ENCODE measurements around the gene MINPP1. TPM values are rescaled to one million over a fixed set of nuclear protein-coding genes. Genes with fewer than 3 reads are reported as not detected.

The MINPP1 gene
- total and polyA plus RNA-seq, 5 donors = 6.0 to 8.1 (median 6.8) TPM

DNA sequence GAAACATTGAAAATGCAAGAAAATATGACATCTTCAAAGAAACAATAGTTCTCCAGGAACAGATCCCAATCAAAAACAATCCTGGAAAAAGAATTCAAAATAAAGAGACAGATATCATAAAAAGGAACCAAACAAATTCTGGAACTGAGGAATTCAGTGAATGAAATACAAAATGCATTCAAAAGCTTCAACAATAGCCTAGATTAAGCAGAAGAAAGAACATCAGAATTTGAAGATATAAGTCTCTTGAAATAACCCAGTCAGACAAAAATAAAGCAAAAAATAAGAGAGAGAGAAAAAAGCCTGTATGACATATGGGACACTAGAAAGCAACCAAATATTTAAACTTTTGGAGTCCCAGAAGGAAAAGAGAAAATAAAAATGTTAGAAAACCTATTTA is 60.3 kb downstream of the MINPP1 start:
- intact Hi-C loops (cut with DNase I) = no loop called here
- ATAC-seq = no peak

DNA sequence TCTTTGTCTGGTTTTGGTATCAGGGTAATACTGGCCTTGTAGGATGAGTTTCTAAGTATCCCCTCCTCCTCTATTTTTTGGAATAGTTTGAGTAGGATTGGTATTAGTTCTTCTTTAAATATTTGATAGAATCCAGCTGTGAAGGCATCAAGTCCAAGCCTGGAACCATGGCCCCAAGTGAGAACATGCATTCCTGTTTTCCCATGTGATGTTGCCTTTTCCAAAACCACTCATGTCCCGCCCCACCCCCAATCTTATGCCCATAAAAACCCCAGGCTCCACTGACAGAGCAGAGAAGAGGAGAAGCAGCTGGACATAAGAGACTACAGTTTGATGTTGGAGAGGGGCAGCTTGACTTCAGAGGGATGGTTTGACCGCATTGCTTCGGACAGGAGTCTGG is 71.2 kb downstream of the MINPP1 start:
- WGBS = 84% methylated on average over 3 of the region's 3 CpGs
- Histone ChIP-seq H3K9me3 (ENCODE audit: control insufficient read depth, low read length) (no peaks in the 10 kb centered on the region), H3K4me3 (ENCODE audit: low read length) (no peak overlapping the region), H3K27ac (ENCODE audit: low read length) (no peak overlapping the region), H3K27me3 (ENCODE audit: control insufficient read depth, insufficient read depth) (no peaks in the 10 kb centered on the region), H3K4me1 (ENCODE audit: control insufficient read depth, insufficient read depth, low read length) (no peaks in the 10 kb centered on the region)
- DNase-seq (no peak), ATAC-seq (no peak)
- intact Hi-C loops (cut with DNase I) = no loop called here

More for the DNA sequence above, 60.3 kb downstream of the MINPP1 start:
- no peaks in the 10 kb centered on the region for H3K4me1 ChIP-seq (ENCODE audit: control insufficient read depth, insufficient read depth, low read length)
- H3K4me3 ChIP-seq (ENCODE audit: low read length) = no peak overlapping the region
- H3K27ac ChIP-seq (ENCODE audit: low read length) = no peak overlapping the region
- no peaks in the 10 kb centered on the region for H3K9me3 ChIP-seq (ENCODE audit: control insufficient read depth, low read length)
- no peaks in the 10 kb centered on the region for H3K27me3 ChIP-seq (ENCODE audit: control insufficient read depth, insufficient read depth)
- DNase-seq = no peak

DNA sequence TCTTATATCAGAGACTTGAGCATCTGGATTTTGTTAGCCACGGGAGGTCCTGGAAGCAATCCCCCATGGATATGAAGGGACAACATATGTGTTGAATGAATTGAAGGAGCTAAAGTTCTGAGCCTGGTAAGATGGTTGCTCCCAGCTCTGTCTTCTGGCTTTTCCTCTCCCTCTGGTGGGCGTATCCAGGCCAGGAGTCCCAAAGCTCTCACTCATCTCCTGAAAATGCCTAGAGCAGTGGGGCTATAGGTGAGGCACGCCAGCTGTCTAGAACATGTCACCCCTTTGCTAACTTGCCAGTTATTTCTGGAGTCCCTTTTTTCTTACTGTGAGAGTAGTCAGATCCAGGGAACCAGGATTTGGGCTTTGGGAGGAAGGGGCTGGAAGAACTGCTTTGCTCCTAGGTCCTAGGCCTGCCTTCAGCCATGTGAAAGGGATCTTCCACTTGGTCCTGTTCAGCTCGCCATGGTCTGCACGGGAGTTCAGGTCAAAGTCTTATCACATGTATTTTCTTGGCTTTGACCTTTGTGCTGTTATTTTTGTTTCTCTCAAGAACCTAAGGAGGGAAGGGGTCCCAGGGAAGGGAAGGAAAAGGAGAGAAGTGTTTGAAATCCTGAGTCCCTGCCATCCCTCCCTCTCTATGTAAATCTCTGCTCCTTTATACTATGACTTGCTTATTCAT is 73.6 kb downstream of the MINPP1 start:
- no peak overlapping the region for H3K27ac ChIP-seq (ENCODE audit: low read length)
- 68% methylated on average over 5 of the region's 5 CpGs for WGBS
- no peak overlapping the region for H3K4me3 ChIP-seq (ENCODE audit: low read length)
- no peaks in the 10 kb centered on the region for H3K4me1 ChIP-seq (ENCODE audit: control insufficient read depth, insufficient read depth, low read length)
- no peak for ATAC-seq
- H3K27me3 ChIP-seq (ENCODE audit: control insufficient read depth, insufficient read depth) = no peaks in the 10 kb centered on the region
- DNase-seq = no peak
- intact Hi-C loops (cut with DNase I) = no loop called here
- H3K9me3 ChIP-seq (ENCODE audit: control insufficient read depth, low read length) = no peaks in the 10 kb centered on the region

- intact Hi-C loops (cut with DNase I) = no loop called here
- 37% methylated on average over 11 of the region's 11 CpGs for WGBS
- no peaks in the 10 kb centered on the region for H3K9me3 ChIP-seq (ENCODE audit: control insufficient read depth, low read length)
- no peaks in the 10 kb centered on the region for H3K27me3 ChIP-seq (ENCODE audit: control insufficient read depth, insufficient read depth)
- no peak overlapping the region for H3K27ac ChIP-seq (ENCODE audit: low read length)
- peak; percentile 39 to 47 for ATAC-seq
- DNase-seq = no peak
- no peak overlapping the region for H3K4me3 ChIP-seq (ENCODE audit: low read length)
- H3K4me1 ChIP-seq (ENCODE audit: control insufficient read depth, insufficient read depth, low read length) = no peaks in the 10 kb centered on the region
These were observed 74.2 kb downstream of the MINPP1 start for GRCh38 chr10:87578842-87579401.

GRCh38 chr10:87579563-87579962 is 74.9 kb downstream of the MINPP1 start:
- 53% methylated on average over 1 of the region's 1 CpG for WGBS
- Histone ChIP-seq H3K27ac (ENCODE audit: low read length) (no peak overlapping the region), H3K27me3 (ENCODE audit: control insufficient read depth, insufficient read depth) (no peaks in the 10 kb centered on the region), H3K9me3 (ENCODE audit: control insufficient read depth, low read length) (no peaks in the 10 kb centered on the region), H3K4me3 (ENCODE audit: low read length) (no peak overlapping the region), H3K4me1 (ENCODE audit: control insufficient read depth, insufficient read depth, low read length) (no peaks in the 10 kb centered on the region)
- DNase-seq (no peak), ATAC-seq (no peak)
- intact Hi-C loops (cut with DNase I) = no loop called here

DNA sequence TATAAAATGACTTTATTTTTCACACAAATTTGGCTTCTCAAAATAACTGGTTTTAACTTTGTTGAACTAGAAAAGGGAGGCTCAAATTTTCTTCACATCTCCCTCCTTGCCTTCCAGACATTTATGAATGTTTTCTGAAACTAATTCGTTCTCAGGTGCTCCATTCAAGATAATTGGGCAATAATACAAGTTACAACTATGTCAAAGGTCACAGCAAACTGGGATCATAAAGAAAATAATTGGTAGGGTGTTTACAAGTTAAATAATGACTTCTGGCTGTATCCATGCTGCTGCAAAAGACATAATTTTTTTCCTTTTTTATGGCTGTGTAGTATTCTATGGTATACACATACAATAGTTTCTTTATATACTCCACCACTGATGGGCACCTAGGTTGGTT is 75.3 kb downstream of the MINPP1 start:
- Histone ChIP-seq H3K4me1 (ENCODE audit: control insufficient read depth, insufficient read depth, low read length) (no peaks in the 10 kb centered on the region), H3K9me3 (ENCODE audit: control insufficient read depth, low read length) (no peaks in the 10 kb centered on the region), H3K27me3 (ENCODE audit: control insufficient read depth, insufficient read depth) (no peaks in the 10 kb centered on the region), H3K27ac (ENCODE audit: low read length) (no peak overlapping the region), H3K4me3 (ENCODE audit: low read length) (no peak overlapping the region)
- intact Hi-C loops (cut with DNase I) = no loop called here
- ATAC-seq (no peak), DNase-seq (no peak)
- 53% methylated on average over 1 of the region's 1 CpG for WGBS

- Histone ChIP-seq H3K27ac (ENCODE audit: low read length) (no peak overlapping the region), H3K4me1 (ENCODE audit: control insufficient read depth, insufficient read depth, low read length) (no peaks in the 10 kb centered on the region), H3K27me3 (ENCODE audit: control insufficient read depth, insufficient read depth) (no peaks in the 10 kb centered on the region), H3K9me3 (ENCODE audit: control insufficient read depth, low read length) (no peaks in the 10 kb centered on the region), H3K4me3 (ENCODE audit: low read length) (no peak overlapping the region)
- WGBS = 64% methylated on average over 5 of the region's 5 CpGs
- ATAC-seq (no peak), DNase-seq (no peak)
- intact Hi-C loops (cut with DNase I) = no loop called here
These were observed 81.1 kb downstream of the MINPP1 start for GRCh38 chr10:87585565-87586514.

GRCh38 chr10:87589645-87590051 is 85.0 kb downstream of the MINPP1 start:
- DNase-seq = no peak
- ATAC-seq = no peak
- Histone ChIP-seq H3K4me3 (ENCODE audit: low read length) (no peak overlapping the region), H3K4me1 (ENCODE audit: control insufficient read depth, insufficient read depth, low read length) (no peaks in the 10 kb centered on the region), H3K9me3 (ENCODE audit: control insufficient read depth, low read length) (no peaks in the 10 kb centered on the region), H3K27me3 (ENCODE audit: control insufficient read depth, insufficient read depth) (no peaks in the 10 kb centered on the region), H3K27ac (ENCODE audit: low read length) (no peak overlapping the region)
- 44% methylated on average over 3 of the region's 3 CpGs for WGBS
- intact Hi-C loops (cut with DNase I) = no loop called here

GRCh38 chr10:87590705-87591588 is 86.3 kb downstream of the MINPP1 start:
- Histone ChIP-seq H3K27ac (ENCODE audit: low read length) (no peak overlapping the region), H3K4me3 (ENCODE audit: low read length) (no peak overlapping the region), H3K4me1 (ENCODE audit: control insufficient read depth, insufficient read depth, low read length) (peaks cover 3% of the 10 kb centered on the region), H3K9me3 (ENCODE audit: control insufficient read depth, low read length) (no peaks in the 10 kb centered on the region), H3K27me3 (ENCODE audit: control insufficient read depth, insufficient read depth) (no peaks in the 10 kb centered on the region)
- intact Hi-C loops (cut with DNase I) = no loop called here
- DNase-seq = no peak
- ATAC-seq = no peak
- WGBS = 86% methylated on average over 2 of the region's 2 CpGs

GRCh38 chr10:87591589-87591886 is 86.8 kb downstream of the MINPP1 start:
- no peak for ATAC-seq
- Histone ChIP-seq H3K4me1 (ENCODE audit: control insufficient read depth, insufficient read depth, low read length) (peaks cover 3% of the 10 kb centered on the region), H3K27ac (ENCODE audit: low read length) (no peak overlapping the region), H3K9me3 (ENCODE audit: control insufficient read depth, low read length) (no peaks in the 10 kb centered on the region), H3K4me3 (ENCODE audit: low read length) (no peak overlapping the region), H3K27me3 (ENCODE audit: control insufficient read depth, insufficient read depth) (no peaks in the 10 kb centered on the region)
- intact Hi-C loops (cut with DNase I) = no loop called here
- no peak for DNase-seq
